Right ventricle myocardium superior (tissue), 1 donor: ENCODE results near the gene TMED3. TPM values are rescaled to one million over a fixed set of nuclear protein-coding genes. Genes with fewer than 3 reads are reported as not detected.

Experiments used
- ATAC-seq: fragments of 200-7000 bp; cut with Tn5 transposase; one replicate; pipeline ENCODE4 v1.9.1; 2020; ENCODE audit warnings: mild to moderate bottlenecking; ENCODE audit not compliant: poor library complexity
- DNase-seq: peaks from one replicate; pipeline ENCODE4 v3.0.0-alpha.2; 2020
- intact Hi-C: fragments of 100-400 bp; cut with DNase I; formaldehyde crosslinking; loops from one replicate; pipeline ENCODE4 v1.11.2; 2022
- long read RNA-seq: library from polyadenylated mRNA; unstranded; transcript quantifications from one replicate; pipeline ENCODE4 v2.0.0, GENCODE V29; 2021
- total RNA-seq: library from RNA; stranded (reverse); fragmentation: NEBNext Ultra II Directional; extraction: Animal tissue kit (Norgen Biotek cat#: 25700); gene quantifications from one replicate; pipeline ENCODE4 v1.2.1, GENCODE V29; 2021
- donor health status: DM: no; HTN: yes; CAD: no; lungs with severe emphysema.

Gene TMED3
- 16.1 TPM for total RNA-seq
- long read RNA-seq, transcript TMED3-201 (3 exons, 1,475 nt), result major isoform, 49 of 50 reads
- long read RNA-seq, partial matches to known transcripts, result 1 of 50 reads
- long read RNA-seq, other reads (novel, unspliced or antisense), result 0 of 50 reads

GRCh38 chr15:79310985-79311900 is at the start of gene TMED3:
TSS of gene TMED3 (plus strand) at chr15:79311112. CDS start at chr15:79311250, 138 bp downstream.
- peak; percentile 82 for DNase-seq
- peak; percentile 96 for ATAC-seq
- intact Hi-C loops, result no loop called here

DNA sequence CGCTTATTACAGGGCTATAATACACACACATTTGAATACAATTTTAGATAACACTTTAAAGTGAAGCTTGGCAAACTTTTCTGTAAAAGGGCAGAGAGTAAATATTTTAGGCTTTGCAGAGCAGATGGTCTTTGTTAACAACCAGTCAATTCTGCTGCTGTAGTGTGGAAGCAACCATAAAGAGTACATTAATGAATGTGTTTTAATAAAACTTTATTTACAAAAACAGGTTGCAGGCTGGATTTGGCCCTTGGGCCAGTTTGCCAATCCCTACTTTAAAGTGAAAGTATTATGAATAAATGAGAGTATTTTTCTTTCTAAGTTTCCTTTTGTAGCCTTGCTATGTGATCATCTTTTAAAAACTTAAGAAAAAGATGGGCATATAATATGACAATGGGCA is 49.1 kb upstream of the TMED3 start:
- DNase-seq (no peak), ATAC-seq (no peak)
- intact Hi-C loops, result no loop called here

DNA sequence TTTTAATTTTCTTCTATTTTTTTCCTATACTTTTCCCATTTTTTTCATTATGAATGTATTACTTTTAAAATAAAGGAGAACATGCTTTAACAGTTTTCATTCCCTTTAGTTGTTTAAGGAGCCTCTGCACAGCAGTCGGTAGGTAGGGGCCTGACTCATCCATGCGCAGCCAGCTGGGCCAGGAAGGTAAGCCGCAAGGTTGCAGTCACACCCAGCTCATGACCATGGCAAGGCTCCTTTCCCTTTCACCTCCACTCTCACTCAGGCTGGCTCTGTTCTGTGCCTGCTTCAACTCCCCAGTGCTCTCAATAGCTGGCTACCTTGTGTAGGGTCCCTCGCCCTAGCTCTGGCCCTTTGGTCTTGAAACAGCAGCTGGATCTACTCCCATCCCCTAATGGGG is 45.7 kb upstream of the TMED3 start:
- ATAC-seq (no peak), DNase-seq (no peak)
- intact Hi-C loops, result no loop called here

- ATAC-seq, result peak; percentile 61
- DNase-seq, result no peak
- intact Hi-C loops, result no loop called here
These were observed 44.8 kb upstream of the TMED3 start for GRCh38 chr15:79265987-79266579.

DNA sequence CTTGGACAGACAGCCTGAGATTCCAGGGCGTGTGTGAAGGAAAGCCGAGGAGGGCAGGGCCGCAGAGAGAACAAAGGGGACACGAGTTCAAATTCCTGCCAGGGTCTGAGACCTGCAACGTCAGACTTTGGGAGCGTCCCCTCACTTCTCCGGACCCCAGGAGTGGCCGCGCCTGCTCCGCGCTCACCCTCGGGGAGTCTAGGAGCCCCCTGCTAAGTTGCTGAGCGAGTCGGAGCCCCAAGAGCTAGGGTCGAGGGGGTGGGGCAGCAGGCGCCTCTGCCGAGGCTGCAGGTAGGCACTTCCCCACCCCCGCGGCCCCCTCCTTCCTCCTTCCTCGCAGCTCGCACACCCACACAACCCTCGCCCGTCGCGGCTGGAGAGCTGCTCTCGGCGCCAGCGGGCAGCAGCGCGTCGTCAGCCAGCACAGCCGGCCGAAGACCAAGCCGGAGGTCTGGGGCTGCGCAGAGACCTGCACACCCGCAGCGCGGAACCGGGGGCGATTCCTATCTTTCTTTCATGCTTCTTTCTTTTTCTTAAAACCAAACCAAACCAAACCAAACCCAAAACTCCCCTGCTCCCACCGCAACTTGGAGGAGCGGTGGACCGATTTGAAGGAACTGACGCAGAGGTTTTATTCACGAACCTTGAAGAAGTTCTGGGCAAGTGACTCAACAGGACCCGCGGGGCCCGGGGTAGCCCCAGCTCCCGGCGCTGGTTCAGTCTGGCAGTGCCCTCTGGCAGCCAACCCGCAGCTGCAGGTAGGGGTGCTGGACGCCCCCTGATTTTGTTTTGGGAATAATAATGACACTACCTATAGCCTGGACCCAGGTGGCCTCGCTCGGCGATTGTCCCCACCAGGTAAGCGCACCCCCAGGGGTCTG is 28.3 kb upstream of the TMED3 start, which contains the start of gene ANKRD34C:
TSS of gene ANKRD34C (plus strand) at position 352 of the 881 bp plus-strand sequence. CDS start 10,563 bp downstream, outside the sequence.
- ATAC-seq (no peak), DNase-seq (no peak)
- intact Hi-C loops, result no loop called here

DNA sequence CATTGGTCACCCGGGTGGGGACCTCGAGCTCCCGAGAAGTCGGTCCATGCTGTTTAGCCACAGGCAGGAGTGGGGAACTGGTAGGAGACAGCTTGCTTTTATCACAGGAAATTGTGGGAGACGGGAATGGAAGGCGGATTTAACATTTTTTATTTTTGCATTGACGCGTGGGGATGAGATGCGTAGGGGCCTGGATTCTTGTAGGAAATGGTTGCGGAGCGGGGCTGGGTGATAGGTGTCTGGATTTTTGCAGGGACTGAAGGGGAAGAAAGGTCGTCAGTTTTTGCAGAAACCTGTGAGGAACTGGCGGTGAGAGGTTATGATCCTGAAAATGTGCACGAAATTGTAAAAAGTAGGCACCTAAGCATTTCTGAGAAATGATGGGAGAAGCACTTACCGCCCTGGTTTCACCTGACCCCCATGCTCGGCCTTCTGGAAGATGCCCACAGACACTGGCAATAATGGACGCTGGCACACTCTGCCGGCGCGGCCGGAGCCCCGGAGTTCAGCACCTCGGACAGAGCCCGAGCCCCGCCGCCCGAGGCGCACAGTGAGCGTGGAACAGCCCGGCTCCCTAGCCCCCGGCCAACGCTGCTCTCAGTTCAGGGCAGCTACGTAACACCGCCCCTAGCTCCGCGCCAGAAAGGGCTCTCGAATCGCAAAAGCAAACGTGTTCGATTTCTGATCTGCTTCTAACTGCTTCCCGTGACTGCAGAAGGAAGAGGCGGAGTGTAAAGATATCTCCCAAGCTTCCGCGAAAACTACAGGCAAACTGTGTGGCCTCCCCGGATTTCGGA is 27.5 kb upstream of the TMED3 start:
- intact Hi-C loops, result no loop called here
- DNase-seq (peak; percentile 51), ATAC-seq (peak; percentile 82)

- no peak for ATAC-seq
- intact Hi-C loops, result no loop called here
- no peak for DNase-seq
These were observed 20.2 kb upstream of the TMED3 start for GRCh38 chr15:79290642-79291275.

GRCh38 chr15:79292011-79292410 is 18.9 kb upstream of the TMED3 start:
- ATAC-seq (no peak), DNase-seq (no peak)
- intact Hi-C loops, result no loop called here

DNA sequence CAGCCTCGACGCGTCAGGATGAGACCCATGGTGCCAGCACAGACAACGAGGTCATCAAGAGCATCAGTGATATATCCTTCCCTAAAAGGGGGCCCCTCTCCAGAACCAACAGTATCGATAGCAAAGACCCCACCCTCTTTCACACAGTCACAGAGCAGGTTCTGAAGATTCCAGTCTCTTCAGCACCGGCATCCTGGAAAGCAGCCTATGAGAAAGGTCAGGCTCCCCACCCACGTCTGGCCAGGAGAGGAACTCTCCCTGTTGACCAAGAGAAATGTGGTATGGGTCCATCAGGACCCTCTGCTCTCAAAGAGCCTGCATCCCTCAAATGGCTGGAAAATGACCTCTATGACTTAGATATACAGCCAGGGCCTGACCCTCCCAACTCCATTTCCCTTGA is 16.8 kb upstream of the TMED3 start:
- ATAC-seq, result no peak
- intact Hi-C loops, result no loop called here
- no peak for DNase-seq

DNA sequence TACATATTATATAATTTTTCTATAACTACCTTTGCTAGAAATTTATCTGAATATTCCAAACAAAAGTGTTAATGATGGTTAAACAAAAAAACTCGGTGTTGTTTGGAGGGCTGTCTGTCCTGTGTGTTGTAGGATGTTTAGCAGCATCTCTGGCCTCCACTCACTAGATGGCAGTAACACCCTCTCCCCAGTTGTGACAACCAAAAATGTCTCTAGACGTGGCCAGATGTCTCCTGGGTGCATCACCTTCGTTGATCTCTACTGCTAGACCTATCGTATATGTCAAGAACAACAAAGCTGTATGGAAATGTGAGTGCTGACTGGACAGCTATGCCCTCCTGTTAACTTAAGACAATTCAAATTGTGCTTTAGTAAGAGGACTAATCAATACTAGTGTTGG is 14.3 kb upstream of the TMED3 start:
- ATAC-seq (no peak), DNase-seq (no peak)
- intact Hi-C loops, result no loop called here

DNA sequence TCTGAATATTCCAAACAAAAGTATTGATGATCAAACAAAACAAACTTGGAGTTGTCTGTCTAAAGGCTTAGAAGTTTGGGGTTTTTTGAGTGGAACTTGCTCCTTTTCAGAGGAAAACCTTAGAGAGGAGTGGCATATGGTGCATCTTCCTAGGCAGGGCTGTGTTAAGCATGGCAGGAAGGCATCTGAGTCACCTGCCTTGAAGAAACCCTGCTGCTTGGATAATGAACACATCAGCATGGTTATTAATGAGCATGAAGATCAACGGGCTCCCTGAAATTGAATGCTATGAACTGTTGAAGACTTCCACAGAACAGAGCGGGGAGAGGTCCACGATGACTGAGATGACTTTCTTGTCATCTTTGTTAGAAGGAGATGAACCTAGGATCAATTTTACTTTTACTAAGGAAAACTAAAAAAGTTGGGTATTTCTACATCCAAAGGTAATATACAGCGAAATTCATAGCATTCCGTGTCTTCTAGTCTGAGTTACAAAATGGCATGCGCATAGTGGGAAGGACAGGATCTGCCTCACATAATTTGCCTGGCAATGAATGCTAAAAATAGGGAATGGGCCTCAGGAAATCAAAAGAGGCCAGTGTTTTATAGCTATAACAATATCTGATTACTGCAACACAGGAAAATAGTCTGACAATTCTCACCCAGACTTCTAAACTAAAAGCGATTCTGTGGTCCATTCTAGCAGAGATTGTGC is 11.6 kb upstream of the TMED3 start:
- intact Hi-C loops, result no loop called here
- ATAC-seq, result no peak
- no peak for DNase-seq

DNA sequence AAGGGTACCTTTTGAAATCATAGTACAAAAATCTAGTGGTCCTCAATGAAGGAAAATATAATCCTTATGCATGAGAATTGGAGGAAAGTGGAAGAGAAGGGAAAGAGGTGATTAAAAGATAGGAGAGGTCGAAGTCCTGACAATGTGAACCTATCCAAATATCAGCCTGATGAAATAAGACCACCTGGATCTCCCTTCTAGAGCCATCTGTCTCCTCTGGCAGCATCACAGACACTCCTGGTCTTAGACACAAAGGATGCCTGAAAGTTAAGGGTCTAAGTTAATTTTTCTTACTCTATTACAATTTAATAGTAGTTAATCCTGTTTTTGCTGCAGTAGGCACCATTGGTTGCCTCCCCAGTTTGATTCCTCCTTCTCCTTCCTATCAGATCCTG is 11.1 kb upstream of the TMED3 start:
- intact Hi-C loops, result no loop called here
- no peak for ATAC-seq
- DNase-seq, result no peak

GRCh38 chr15:79307251-79307650 is 3.7 kb upstream of the TMED3 start:
- intact Hi-C loops, result no loop called here
- DNase-seq, result no peak
- no peak for ATAC-seq

- intact Hi-C loops, result no loop called here
- ATAC-seq (no peak), DNase-seq (no peak)
These were observed 2.0 kb upstream of the TMED3 start for GRCh38 chr15:79308874-79309273.

- intact Hi-C loops, result no loop called here
- ATAC-seq (peak; percentile 43), DNase-seq (no peak)
These were observed 314 bp upstream of the TMED3 start for GRCh38 chr15:79310612-79310984.

DNA sequence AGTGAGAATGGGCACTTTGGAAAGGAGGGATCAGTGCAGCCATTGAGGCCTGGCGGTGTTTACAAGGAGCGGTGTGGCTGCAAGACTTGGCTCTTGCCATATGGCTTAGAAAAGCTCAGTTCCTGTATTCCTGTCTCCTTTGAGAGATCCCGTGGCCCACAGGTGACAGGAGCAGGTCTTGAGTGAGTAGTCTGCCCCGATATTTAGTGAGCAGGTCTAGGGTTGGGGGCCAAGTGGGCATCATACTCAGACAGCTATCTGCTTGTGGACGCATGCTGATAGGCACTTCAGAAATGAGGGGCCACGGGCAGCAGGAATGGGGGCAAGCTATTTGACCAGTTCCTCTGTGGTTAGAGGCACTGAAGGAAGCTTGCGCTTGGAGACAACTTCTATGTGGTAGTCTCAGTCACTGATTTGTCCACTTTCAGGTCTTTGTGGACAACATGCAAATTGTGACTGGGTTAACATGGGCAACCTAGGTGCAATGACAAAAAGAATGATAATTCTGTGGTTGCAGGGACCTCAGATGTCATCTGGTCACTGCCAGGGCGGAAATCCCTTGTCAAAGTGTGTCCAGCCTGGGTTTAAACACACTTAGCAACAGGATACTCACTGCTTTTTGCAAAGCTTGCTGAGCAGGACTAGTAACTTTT is 1.1 kb downstream of the TMED3 start:
- intact Hi-C loops, result no loop called here
- ATAC-seq (no peak), DNase-seq (no peak)

GRCh38 chr15:79314186-79314585 is 3.3 kb downstream of the TMED3 start:
- DNase-seq, result no peak
- intact Hi-C loops, result no loop called here
- no peak for ATAC-seq
